Measurements from ENCODE around the gene BICDL2. TPM values are rescaled to one million over a fixed set of nuclear protein-coding genes. Genes with fewer than 3 reads are reported as not detected.

Gene BICDL2
- total and polyA plus RNA-seq, 2 donors (not counting 3 experiments of a cell fraction or from before 2014, with no cell fraction given) = not detected

DNA sequence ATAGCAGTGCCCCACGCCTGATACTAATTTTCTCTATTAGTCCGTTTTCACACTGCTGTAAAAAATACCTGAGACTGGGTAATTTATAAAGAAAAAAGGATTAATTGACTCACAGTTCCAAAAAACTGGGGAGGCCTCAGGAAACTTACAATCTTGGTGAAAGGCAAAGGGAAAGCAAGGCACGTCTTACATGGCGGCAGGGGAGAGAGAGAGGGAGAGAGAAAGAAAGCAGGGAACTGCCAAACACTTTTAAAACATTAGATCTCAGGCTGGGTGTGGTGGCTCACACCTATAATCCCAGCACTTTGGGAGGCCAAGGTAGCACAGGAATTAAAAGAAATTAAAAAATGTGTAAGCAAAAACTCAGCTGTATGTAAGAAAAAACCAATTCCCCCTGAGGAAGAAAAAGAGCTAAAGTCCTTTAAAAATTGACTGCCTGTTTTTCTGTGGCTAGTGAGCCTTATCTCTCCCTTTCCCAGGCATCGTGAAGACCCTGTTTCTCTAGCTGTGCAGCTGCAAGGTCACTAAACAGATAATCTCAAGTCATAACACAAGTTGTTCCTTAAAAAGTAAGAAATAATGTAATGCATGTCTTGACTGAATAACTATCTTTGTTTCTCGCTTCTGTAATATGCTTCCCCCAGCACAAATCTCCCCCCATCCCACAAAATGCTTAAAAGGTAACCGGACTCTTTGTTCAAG lies 48.4 kb upstream of the BICDL2 start:
- Histone ChIP-seq H3K4me2 (ENCODE audit: insufficient read depth, low read length) (no peak overlapping the region), H3K9me1 (replicated peaks; ENCODE audit: control insufficient read depth, extremely low read depth, insufficient read depth, low read length) (no peaks in the 10 kb centered on the region), H3K79me2 (ENCODE audit: control insufficient read depth, insufficient read depth, low read length) (no peaks in the 10 kb centered on the region), H3K27me3 (ENCODE audit: control insufficient read depth in 2 of 2, insufficient read depth in 2 of 2, low read length in 2 of 2) (no peaks in the 10 kb centered on the region), H3K36me3 (ENCODE audit: control insufficient read depth in 2 of 2, extremely low read depth in 1 of 2, insufficient read depth in 2 of 2, low read length in 2 of 2) (no peaks in the 10 kb centered on the region), H3K4me3 (replicated peaks in 1 of 3; ENCODE audit: insufficient read depth in 1 of 3, low read depth in 1 of 3, low read length in 3 of 3) (no peak overlapping the region), H3K9ac (replicated peaks; ENCODE audit: extremely low read depth, insufficient read depth, low read length) (no peak overlapping the region), H3K4me1 (ENCODE audit: control insufficient read depth, extremely low read depth, insufficient read depth, low read length) (peaks cover 25% of the 10 kb centered on the region), H4K20me1 (replicated peaks; ENCODE audit: control insufficient read depth, extremely low read depth, insufficient read depth, low read length) (no peaks in the 10 kb centered on the region), H2AFZ (ENCODE audit: low read depth, low read length) (no peak overlapping the region), H3K27ac (ENCODE audit: insufficient read depth, low read depth, low read length) (no peak overlapping the region), H3K9me3 (replicated peaks; ENCODE audit: control insufficient read depth, insufficient read depth, low read length) (no peaks in the 10 kb centered on the region)
- TF ChIP-seq FOS (IDR thresholded peaks at IDR 0.05; ENCODE audit: borderline replicate concordance, insufficient read depth, low read length) (no peak), GATA2 (IDR thresholded peaks at IDR 0.05; ENCODE audit: insufficient read depth, insufficient read length, low read depth, low read length) (no peak), EZH2 (IDR thresholded peaks at IDR 0.05; ENCODE audit: borderline replicate concordance, low read depth, low read length, severe bottlenecking) (no peak)
- dilution Hi-C loops (cut with MboI; ENCODE audit: extremely low pct_ligation_motif_present, low sequenced_read_pairs) (no loop called here), intact Hi-C loops (cut with micrococcal nuclease) (no loop called here)
- ChIA-PET POLR2A (no interaction called here), CTCF (no interaction called here)
- DNase-seq (ENCODE audit: low read depth, low spot score) (no peak), FAIRE-seq (no peak)
- BruUV-seq (replicated peaks) = no TSS peak

DNA sequence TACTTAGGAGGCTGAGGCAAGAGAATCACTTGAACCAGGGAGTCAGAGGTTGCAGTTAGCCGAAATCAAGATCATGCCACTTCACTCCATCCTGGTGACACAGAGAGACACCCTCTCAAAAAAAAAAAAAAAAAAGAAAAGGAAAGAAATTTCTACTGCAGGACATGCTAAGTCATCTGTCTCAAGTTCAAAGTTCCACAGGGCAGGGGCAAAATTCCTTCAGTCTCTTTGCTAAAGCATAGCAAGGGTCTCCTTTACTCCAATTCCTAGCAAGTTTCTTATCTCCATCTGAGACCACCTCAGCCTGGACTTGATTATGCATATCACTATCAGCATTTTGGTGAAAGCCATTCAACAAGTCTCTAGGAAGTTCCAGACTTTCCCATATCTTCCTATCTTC lies 47.7 kb upstream of the BICDL2 start:
- Histone ChIP-seq H2AFZ (ENCODE audit: low read depth, low read length) (no peak overlapping the region), H3K79me2 (ENCODE audit: control insufficient read depth, insufficient read depth, low read length) (no peaks in the 10 kb centered on the region), H4K20me1 (replicated peaks; ENCODE audit: control insufficient read depth, extremely low read depth, insufficient read depth, low read length) (no peaks in the 10 kb centered on the region), H3K9ac (replicated peaks; ENCODE audit: extremely low read depth, insufficient read depth, low read length) (no peak overlapping the region), H3K4me2 (ENCODE audit: insufficient read depth, low read length) (no peak overlapping the region), H3K4me3 (replicated peaks in 1 of 3; ENCODE audit: insufficient read depth in 1 of 3, low read depth in 1 of 3, low read length in 3 of 3) (no peak overlapping the region), H3K27ac (ENCODE audit: insufficient read depth, low read depth, low read length) (no peak overlapping the region), H3K9me3 (replicated peaks; ENCODE audit: control insufficient read depth, insufficient read depth, low read length) (no peaks in the 10 kb centered on the region), H3K4me1 (ENCODE audit: control insufficient read depth, extremely low read depth, insufficient read depth, low read length) (peaks cover 25% of the 10 kb centered on the region), H3K36me3 (ENCODE audit: control insufficient read depth in 2 of 2, extremely low read depth in 1 of 2, insufficient read depth in 2 of 2, low read length in 2 of 2) (no peaks in the 10 kb centered on the region), H3K27me3 (ENCODE audit: control insufficient read depth in 2 of 2, insufficient read depth in 2 of 2, low read length in 2 of 2) (no peaks in the 10 kb centered on the region), H3K9me1 (replicated peaks; ENCODE audit: control insufficient read depth, extremely low read depth, insufficient read depth, low read length) (no peaks in the 10 kb centered on the region)
- CTCF ChIA-PET = interaction anchor here (1.1 kb wide), 1 partner anchor 25 kb away, joined by 3 read pairs; no protein-coding TSS in a partner anchor
- dilution Hi-C loops (cut with MboI; ENCODE audit: extremely low pct_ligation_motif_present, low sequenced_read_pairs) = no loop called here
- POLR2A ChIA-PET = no interaction called here
- intact Hi-C loops (cut with micrococcal nuclease) = no loop called here
- FAIRE-seq = no peak
- BruUV-seq (replicated peaks) = no TSS peak
- no peak for DNase-seq (ENCODE audit: low read depth, low spot score)
- TF ChIP-seq, protein P1, sequence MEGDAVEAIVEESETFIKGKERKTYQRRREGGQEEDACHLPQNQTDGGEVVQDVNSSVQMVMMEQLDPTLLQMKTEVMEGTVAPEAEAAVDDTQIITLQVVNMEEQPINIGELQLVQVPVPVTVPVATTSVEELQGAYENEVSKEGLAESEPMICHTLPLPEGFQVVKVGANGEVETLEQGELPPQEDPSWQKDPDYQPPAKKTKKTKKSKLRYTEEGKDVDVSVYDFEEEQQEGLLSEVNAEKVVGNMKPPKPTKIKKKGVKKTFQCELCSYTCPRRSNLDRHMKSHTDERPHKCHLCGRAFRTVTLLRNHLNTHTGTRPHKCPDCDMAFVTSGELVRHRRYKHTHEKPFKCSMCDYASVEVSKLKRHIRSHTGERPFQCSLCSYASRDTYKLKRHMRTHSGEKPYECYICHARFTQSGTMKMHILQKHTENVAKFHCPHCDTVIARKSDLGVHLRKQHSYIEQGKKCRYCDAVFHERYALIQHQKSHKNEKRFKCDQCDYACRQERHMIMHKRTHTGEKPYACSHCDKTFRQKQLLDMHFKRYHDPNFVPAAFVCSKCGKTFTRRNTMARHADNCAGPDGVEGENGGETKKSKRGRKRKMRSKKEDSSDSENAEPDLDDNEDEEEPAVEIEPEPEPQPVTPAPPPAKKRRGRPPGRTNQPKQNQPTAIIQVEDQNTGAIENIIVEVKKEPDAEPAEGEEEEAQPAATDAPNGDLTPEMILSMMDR (IDR thresholded peaks at IDR 0.05; ENCODE audit: extremely low read depth in 1 of 2, insufficient read depth in 1 of 2, low read depth in 1 of 2, low read length in 2 of 2) = no peak
- TF ChIP-seq EZH2 (IDR thresholded peaks at IDR 0.05; ENCODE audit: borderline replicate concordance, low read depth, low read length, severe bottlenecking) = no peak
- TF ChIP-seq FOS (IDR thresholded peaks at IDR 0.05; ENCODE audit: borderline replicate concordance, insufficient read depth, low read length) = no peak
- no peak for TF ChIP-seq MYC (IDR thresholded peaks at IDR 0.05; ENCODE audit: low read depth, low read length)
- no peak for TF ChIP-seq POLR2AphosphoS5 (IDR thresholded peaks at IDR 0.05; ENCODE audit: insufficient read depth, low read depth, low read length)
- TF ChIP-seq, protein P2, sequence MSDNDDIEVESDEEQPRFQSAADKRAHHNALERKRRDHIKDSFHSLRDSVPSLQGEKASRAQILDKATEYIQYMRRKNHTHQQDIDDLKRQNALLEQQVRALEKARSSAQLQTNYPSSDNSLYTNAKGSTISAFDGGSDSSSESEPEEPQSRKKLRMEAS (IDR thresholded peaks at IDR 0.05; ENCODE audit: insufficient read depth, insufficient read length) = no peak
- TF ChIP-seq GATA2 (IDR thresholded peaks at IDR 0.05; ENCODE audit: insufficient read depth, insufficient read length, low read depth, low read length) = no peak
- no peak for TF ChIP-seq JUN (IDR thresholded peaks at IDR 0.05; ENCODE audit: borderline replicate concordance, insufficient read depth, insufficient read length, low read depth)
- no peak for TF ChIP-seq POLR2A (IDR thresholded peaks at IDR 0.05; ENCODE audit: low read depth, low read length)
